Spleen (tissue), 11 donors: ENCODE measurements around the gene TRAM2. TPM values are rescaled to one million over a fixed set of nuclear protein-coding genes. Genes with fewer than 3 reads are reported as not detected.
A peak's percentile ranks its signal among the peaks of the same experiment; 100 is the strongest.

ENCODE experiments used
- DNase-seq: peaks from one replicate; pipeline ENCODE4 v3.0.0-alpha.2; 2020
- H3K27ac ChIP-seq, 8 donors: fragments of 200-600 bp; sonication (generic) in 7 of 8; 1 replicate in 4 of 8; 2 replicates in 4 of 8; pipeline versions ENCODE4 v1.5.0 to v1.8.0; 2016 to 2021; ENCODE audit warnings: inconsistent platforms in 4 of 8, mild to moderate bottlenecking in 4 of 8, moderate library complexity in 1 of 8
- H3K27me3 ChIP-seq, 7 donors: fragments of 200-600 bp; sonication (generic) in 6 of 7; replicated peaks in 1 of 7; 1 replicate in 4 of 7; 2 replicates in 3 of 7; pipeline versions ENCODE4 v1.5.0 to v1.8.0; 2016 to 2021; ENCODE audit warnings: inconsistent platforms in 3 of 7, mild to moderate bottlenecking in 1 of 7
- H3K36me3 ChIP-seq, 6 donors: fragments of 200-600 bp; sonication (generic) in 5 of 6; 1 replicate in 4 of 6; 2 replicates in 2 of 6; pipeline versions ENCODE4 v1.5.0 to v1.8.0; 2016 to 2021; ENCODE audit warnings: inconsistent platforms in 2 of 6
- H3K4me1 ChIP-seq, 6 donors: fragments of 200-600 bp; sonication (generic) in 5 of 6; 1 replicate in 3 of 6; 2 replicates in 3 of 6; pipeline versions ENCODE4 v1.5.0 to v1.8.0; 2016 to 2021; ENCODE audit warnings: inconsistent platforms in 3 of 6
- H3K4me3 ChIP-seq, 8 donors: fragments of 200-600 bp; sonication (generic) in 7 of 8; 1 replicate in 4 of 8; 2 replicates in 4 of 8; pipeline versions ENCODE4 v1.5.0 to v1.8.0; 2016 to 2021; ENCODE audit warnings: inconsistent platforms in 4 of 8, mild to moderate bottlenecking in 4 of 8, moderate library complexity in 2 of 8
- H3K9me3 ChIP-seq, 8 donors: fragments of 200-600 bp; sonication (generic) in 7 of 8; 1 replicate in 4 of 8; 2 replicates in 4 of 8; pipeline versions ENCODE4 v1.5.0 to v1.8.0; 2016 to 2021; ENCODE audit warnings: inconsistent platforms in 4 of 8
- CTCF ChIP-seq, 11 experiments: fragments of 200-600 bp in 7 of 11; fragments of 450-650 bp in 4 of 11; sonication (generic) in 4 of 11; IDR thresholded peaks in 8 of 11; conservative IDR thresholded peaks in 3 of 11; 1 replicate in 7 of 11; 2 replicates in 4 of 11; pipeline versions ENCODE4 v1.4.0 to v1.8.0; 2016 to 2021; ENCODE audit warnings: antibody characterized with exemption in 11 of 11, inconsistent platforms in 4 of 11, mild to moderate bottlenecking in 1 of 11
- POLR2A ChIP-seq, 3 donors: fragments of 450-650 bp; IDR thresholded peaks; one replicate each; pipeline ENCODE4 v1.5.1; 2017; ENCODE audit warnings: antibody characterized with exemption in 3 of 3, mild to moderate bottlenecking in 1 of 3
- POLR2AphosphoS5 ChIP-seq, 3 donors: sonication (generic); formaldehyde crosslinking; IDR thresholded peaks; one replicate each; pipeline ENCODE4 v1.5.1; 2017; ENCODE audit warnings: antibody characterized with exemption in 3 of 3
- WGBS, 5 donors: extraction: QIAGEN DNeasy Blood & Tissue Kit in 3 of 5; methylation state at CpG; one replicate each; pipeline versions ENCODE4 v1.1.5 to v1.1.7; 2013 to 2018; 5-methylcytosine and 5-hydroxymethylcytosine counted together
- intact Hi-C: fragments of 100-400 bp; cut with DNase I; formaldehyde crosslinking; loops from one replicate; pipeline ENCODE4 v1.15.0; 2023; ENCODE audit warnings: low total_unique reads
- polyA plus RNA-seq, 3 donors: library from polyadenylated mRNA; stranded (reverse); fragments of 200-250 nt; gene quantifications; one replicate each; pipeline ENCODE4 v1.2.1, GENCODE V29; 2013
- total RNA-seq, 7 donors: library from RNA; depleted of rRNA in 3 of 7; stranded (reverse); fragments of >200 nt in 3 of 7; fragmentation: NEBNext Ultra II Directional in 4 of 7; extraction: Animal tissue kit (Norgen Biotek cat#: 25700) in 4 of 7; gene quantifications; one replicate each; pipeline versions ENCODE4 v1.1.0 to v1.2.1, GENCODE V29; 2016 to 2021
- donor health status: healthy with polysubstance abuse.
- donor health status: DM: no; HTN: no; CAD: no; lungs with moderate emphysema.
- donor health status: DM: no; HTN: no; CAD: no.
- donor health status: Bipolar disorder and iron deficiency.
- donor health status: healthy.
- donor health status: DM: no; HTN: no; CAD: no.
- donor health status: DM: yes; HTN: yes; CAD: no.

TRAM2 gene
- total and polyA plus RNA-seq, 10 donors, result 1.8 to 47.7 (median 32.3) TPM

- no peak overlapping the region for H3K4me3 ChIP-seq
- H3K4me1 ChIP-seq, result peaks cover 0 to 32% (median 18%) of the 10 kb centered on the region in 6 donors
- intact Hi-C loops, result no loop called here
- no peaks in the 10 kb centered on the region for H3K9me3 ChIP-seq
- H3K36me3 ChIP-seq, result peaks cover 0 to 99% (median 53%) of the 10 kb centered on the region in 6 donors
- peak overlapping the region in 6 of 8 donors; percentile 14 to 66 (median 50) for H3K27ac ChIP-seq
- 56 to 75% (median 66%) methylated on average over 17 to 24 of the region's 24 CpGs for WGBS, 5 donors
- no peak for TF ChIP-seq POLR2A (IDR thresholded peaks at IDR 0.05)
- TF ChIP-seq POLR2AphosphoS5 (IDR thresholded peaks at IDR 0.05), result peak; percentile 39 to 81 (median 63)
- no peaks in the 10 kb centered on the region for H3K27me3 ChIP-seq
- DNase-seq, result peak; percentile 85
These were observed 72.7 kb downstream of the TRAM2 start for GRCh38 chr6:52503851-52504781.

GRCh38 chr6:52503323-52503747 lies 73.5 kb downstream of the TRAM2 start:
- H3K36me3 ChIP-seq, result peaks cover 0 to 91% (median 45%) of the 10 kb centered on the region in 6 donors
- intact Hi-C loops, result no loop called here
- H3K9me3 ChIP-seq, result no peaks in the 10 kb centered on the region
- WGBS, 5 donors, result 75 to 92% (median 83%) methylated on average over 3 to 5 of the region's 5 CpGs
- peaks cover 0 to 32% (median 18%) of the 10 kb centered on the region in 6 donors for H3K4me1 ChIP-seq
- H3K27ac ChIP-seq, result peak overlapping the region in 5 of 8 donors; percentile 14 to 66 (median 39)
- H3K4me3 ChIP-seq, result no peak overlapping the region
- TF ChIP-seq POLR2A (IDR thresholded peaks at IDR 0.05) (no peak), POLR2AphosphoS5 (IDR thresholded peaks at IDR 0.05) (no peak)
- DNase-seq, result no peak
- H3K27me3 ChIP-seq, result no peaks in the 10 kb centered on the region

GRCh38 chr6:52502306-52503029 lies 74.4 kb downstream of the TRAM2 start:
- intact Hi-C loops, result no loop called here
- no peak for DNase-seq
- TF ChIP-seq CTCF (IDR thresholded peaks at IDR 0.05 in 8 of 11, conservative IDR thresholded peaks at IDR 0.05 in 3 of 11) (no peak), POLR2AphosphoS5 (IDR thresholded peaks at IDR 0.05) (peak in 1 of 3 donors; percentile 18)
- no peak overlapping the region for H3K4me3 ChIP-seq
- H3K9me3 ChIP-seq, result no peaks in the 10 kb centered on the region
- peaks cover 0 to 83% (median 36%) of the 10 kb centered on the region in 6 donors for H3K36me3 ChIP-seq
- peaks cover 0 to 32% (median 18%) of the 10 kb centered on the region in 6 donors for H3K4me1 ChIP-seq
- no peaks in the 10 kb centered on the region for H3K27me3 ChIP-seq
- WGBS, 5 donors, result 85 to 94% (median 88%) methylated on average over 17 to 20 of the region's 20 CpGs
- peak overlapping the region in 1 of 8 donors; percentile 66 for H3K27ac ChIP-seq

- 82 to 89% (median 86%) methylated on average over 9 of the region's 9 CpGs for WGBS, 5 donors
- no peak for TF ChIP-seq CTCF (IDR thresholded peaks at IDR 0.05 in 8 of 11, conservative IDR thresholded peaks at IDR 0.05 in 3 of 11)
- no peak for TF ChIP-seq POLR2A (IDR thresholded peaks at IDR 0.05)
- TF ChIP-seq POLR2AphosphoS5 (IDR thresholded peaks at IDR 0.05), result no peak
- Histone ChIP-seq H3K4me1 (peaks cover 0 to 38% (median 20%) of the 10 kb centered on the region in 6 donors), H3K36me3 (peaks cover 0 to 66% (median 19%) of the 10 kb centered on the region in 6 donors), H3K4me3 (no peak overlapping the region), H3K27me3 (no peaks in the 10 kb centered on the region), H3K27ac (peak overlapping the region in 3 of 8 donors; percentile 82 to 88 (median 83)), H3K9me3 (no peaks in the 10 kb centered on the region)
- DNase-seq, result no peak
- intact Hi-C loops, result no loop called here
These were observed 76.4 kb downstream of the TRAM2 start for GRCh38 chr6:52500238-52501129.
